Omental fat pad (tissue), 4 donors: ENCODE measurements around the gene TIGD1. TPM values are rescaled to one million over a fixed set of nuclear protein-coding genes. Genes with fewer than 3 reads are reported as not detected.

Experiments used
- ATAC-seq: fragments of 150-250 bp; one replicate; pipeline ENCODE4 v1.9.1; 2016; ENCODE audit warnings: mild to moderate bottlenecking, moderate library complexity; ENCODE audit not compliant: low FRiP score
- DNase-seq: peaks from one replicate; pipeline ENCODE4 v3.0.0-alpha.2; 2019; ENCODE audit warnings: low spot score
- CTCF ChIP-seq, 3 donors: fragments of 450-650 bp; IDR thresholded peaks; one replicate each; pipeline ENCODE4 v1.5.1; 2016 to 2017; ENCODE audit warnings: antibody characterized with exemption in 3 of 3, mild to moderate bottlenecking in 3 of 3, moderate library complexity in 2 of 3
- total RNA-seq, 4 donors: library from RNA; depleted of rRNA; stranded (reverse); fragments of >200 nt; gene quantifications; one replicate each; pipeline ENCODE4 v1.1.0, GENCODE V29; 2016

TIGD1 gene
- total RNA-seq, 4 donors from 2014 or later, result 1.5 to 3.8 (median 2.4) TPM

DNA sequence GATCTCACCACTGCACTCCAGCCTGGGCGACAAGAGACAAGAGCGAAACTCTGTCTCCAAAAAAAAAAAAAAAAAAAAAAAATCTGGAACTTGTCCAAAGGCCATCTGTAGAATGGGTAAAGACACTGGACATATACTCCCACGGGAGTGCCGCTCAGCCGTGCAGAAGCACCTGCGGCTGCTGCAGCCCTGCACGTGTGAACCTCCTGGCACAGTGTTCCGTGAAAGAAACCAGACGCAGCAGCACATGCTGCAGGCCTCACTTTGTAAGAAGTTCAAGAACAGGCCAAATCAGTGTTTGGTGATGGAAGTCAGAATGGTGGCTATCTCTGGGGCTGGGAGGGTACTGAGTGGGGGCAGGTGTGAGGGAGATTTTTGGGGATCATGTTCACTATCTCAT is 17.9 kb downstream of the TIGD1 start:
- DNase-seq, result no peak
- ATAC-seq, result no peak

GRCh38 chr2:232530626-232531260 is 19.6 kb downstream of the TIGD1 start:
- no peak for DNase-seq
- ATAC-seq, result no peak
- TF ChIP-seq CTCF (IDR thresholded peaks at IDR 0.05), result no peak

More for the DNA sequence above, 17.9 kb downstream of the TIGD1 start:
- TF ChIP-seq CTCF (IDR thresholded peaks at IDR 0.05), result no peak

DNA sequence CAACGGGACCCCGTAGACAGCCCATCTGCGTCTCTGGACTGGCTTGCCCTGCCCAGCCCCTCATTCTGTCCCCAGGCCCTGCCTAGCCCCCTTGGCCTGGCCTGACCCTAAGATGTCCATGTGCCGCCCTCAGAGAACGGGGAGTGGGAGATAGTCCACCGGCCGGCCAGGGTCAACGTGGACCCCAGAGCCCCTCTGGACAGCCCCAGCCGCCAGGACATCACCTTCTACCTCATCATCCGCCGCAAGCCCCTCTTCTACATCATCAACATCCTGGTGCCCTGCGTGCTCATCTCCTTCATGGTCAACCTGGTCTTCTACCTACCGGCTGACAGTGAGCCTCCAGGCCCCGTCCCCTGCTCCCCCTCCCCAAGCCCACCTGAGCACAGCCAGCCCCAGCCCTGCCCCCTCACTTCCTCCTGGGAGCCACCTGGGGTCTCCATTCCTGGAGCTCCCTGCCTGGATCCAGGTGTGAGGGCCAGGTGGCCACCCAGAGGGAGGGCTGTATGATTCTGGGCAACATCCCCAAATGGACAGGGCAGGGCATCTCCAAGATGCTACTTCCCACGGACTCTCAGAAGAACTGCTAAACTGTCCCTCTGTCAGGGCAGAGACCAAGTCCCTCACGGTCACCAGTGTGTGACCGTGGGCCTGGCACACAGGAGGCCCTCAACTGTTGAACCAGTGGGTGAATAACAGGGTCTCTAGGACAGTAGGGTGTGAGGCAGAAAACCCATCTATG is 20.4 kb downstream of the TIGD1 start:
- ATAC-seq, result no peak

DNA sequence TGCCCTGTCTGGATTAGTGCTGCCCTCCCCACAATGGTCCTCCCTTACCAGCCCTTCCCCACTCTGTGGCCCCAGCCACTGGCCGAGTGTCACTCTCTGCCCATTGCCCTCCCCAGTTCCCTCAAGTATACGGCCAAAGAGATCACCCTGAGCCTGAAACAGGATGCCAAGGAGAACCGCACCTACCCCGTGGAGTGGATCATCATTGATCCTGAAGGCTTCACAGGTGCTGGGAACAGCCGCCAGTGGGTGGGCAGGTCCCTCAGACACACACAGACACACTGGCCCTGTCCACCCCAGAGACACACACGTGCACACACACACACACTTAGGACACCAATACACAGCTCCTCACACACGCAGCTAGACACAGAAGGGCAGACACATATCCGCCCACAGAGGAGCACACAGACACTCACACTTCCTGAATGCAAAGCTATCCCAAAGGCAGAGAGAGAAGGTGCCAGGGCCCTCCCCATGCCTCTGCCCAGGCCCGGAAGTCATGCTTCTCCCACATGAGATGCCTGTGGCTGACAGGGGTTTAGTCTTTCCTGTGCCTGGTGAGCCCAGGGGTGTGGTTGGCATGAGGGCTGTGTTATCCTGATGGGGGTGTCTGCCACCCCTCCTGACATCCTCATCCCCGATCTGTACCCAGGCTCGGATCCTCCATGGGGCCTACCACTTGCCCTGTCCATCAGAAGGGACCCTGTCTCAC is 21.5 kb downstream of the TIGD1 start:
- TF ChIP-seq CTCF (IDR thresholded peaks at IDR 0.05), result no peak
- ATAC-seq (no peak), DNase-seq (no peak)

More for the DNA sequence above, 20.4 kb downstream of the TIGD1 start:
- TF ChIP-seq CTCF (IDR thresholded peaks at IDR 0.05), result no peak
- DNase-seq, result no peak

DNA sequence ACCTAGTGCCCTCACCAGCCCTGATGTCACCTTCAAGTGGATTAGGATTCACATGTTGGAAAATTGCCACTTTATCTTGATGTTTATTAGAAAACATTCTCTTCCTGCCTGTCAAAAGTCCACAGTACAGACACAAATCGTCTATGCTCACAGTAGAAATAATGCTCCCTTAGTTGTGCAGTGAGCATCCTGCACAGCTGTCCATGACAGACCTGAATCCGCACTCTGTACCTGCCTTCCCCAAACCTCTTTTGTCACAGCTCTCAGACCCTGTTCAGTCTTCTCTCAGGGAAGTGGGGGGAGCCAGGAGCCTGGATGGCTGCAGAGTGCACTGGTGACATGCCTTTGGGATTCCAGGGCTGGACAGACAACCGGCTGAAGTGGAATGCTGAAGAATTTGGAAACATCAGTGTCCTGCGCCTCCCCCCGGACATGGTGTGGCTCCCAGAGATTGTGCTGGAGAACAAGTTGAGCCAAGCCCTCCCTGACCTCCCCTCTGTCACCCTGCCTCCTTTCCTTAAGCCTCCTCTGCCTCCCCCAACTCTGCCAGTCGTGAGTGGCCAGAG is 22.4 kb downstream of the TIGD1 start:
- no peak for TF ChIP-seq CTCF (IDR thresholded peaks at IDR 0.05)
- ATAC-seq (no peak), DNase-seq (no peak)

DNA sequence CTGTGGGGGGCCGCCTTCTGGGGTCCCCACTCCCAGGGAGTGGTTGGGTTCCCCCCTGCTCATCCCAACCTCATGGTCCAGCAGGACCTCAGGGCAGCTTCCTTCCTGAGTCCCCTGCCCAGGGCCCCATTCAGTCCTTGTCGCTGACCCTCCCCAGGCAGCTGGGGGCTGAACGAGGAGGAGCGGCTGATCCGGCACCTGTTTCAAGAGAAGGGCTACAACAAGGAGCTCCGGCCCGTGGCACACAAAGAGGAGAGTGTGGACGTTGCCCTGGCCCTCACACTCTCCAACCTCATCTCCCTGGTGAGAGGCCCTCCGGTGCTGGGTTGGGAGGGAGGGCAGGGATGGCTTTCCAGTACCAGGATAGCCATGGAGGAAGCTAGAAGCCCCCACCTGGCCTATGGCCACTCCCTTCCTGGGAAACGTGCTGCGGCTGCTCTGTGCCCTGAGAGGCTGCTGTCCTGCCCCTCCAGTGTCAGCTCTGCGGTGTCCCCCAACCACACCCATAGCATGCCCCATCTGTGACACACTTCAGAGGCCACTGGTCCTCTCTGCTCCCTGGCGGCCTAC is 23.9 kb downstream of the TIGD1 start:
- DNase-seq (no peak), ATAC-seq (no peak)
- no peak for TF ChIP-seq CTCF (IDR thresholded peaks at IDR 0.05)
